H1 (cell line): Measurements from ENCODE around the gene PRR22.

Experiments used
- BACH1 ChIP-seq: IDR thresholded peaks from 2 replicates; pipeline ENCODE4 v1.6.1; 2012; ENCODE audit warnings: low read length, improper control_type of control experiment
- CTCF ChIP-seq, 3 experiments: IDR thresholded peaks; 1 replicate in 2 of 3; 2 replicates in 1 of 3; pipeline versions ENCODE4 v1.5.1 to v1.6.1; 2011; ENCODE audit warnings: low read length in 3 of 3, mild to moderate bottlenecking in 3 of 3, inconsistent platforms in 2 of 3, low read depth in 1 of 3, moderate library complexity in 1 of 3; ENCODE audit not compliant: insufficient read depth in 1 of 3; ENCODE audit errors: control extremely low read depth in 1 of 3
- JUND ChIP-seq: IDR thresholded peaks from 2 replicates; pipeline ENCODE4 v1.6.1; 2011; ENCODE audit warnings: mild to moderate bottlenecking, improper control_type of control experiment, low read length
- POLR2A ChIP-seq, 2 experiments: IDR thresholded peaks; 1 replicate in 1 of 2; 2 replicates in 1 of 2; pipeline ENCODE4 v1.6.1; 2011; ENCODE audit warnings: low read depth in 2 of 2, low read length in 2 of 2, mild to moderate bottlenecking in 2 of 2; ENCODE audit errors: control extremely low read depth in 1 of 2
- RAD21 ChIP-seq, 2 experiments: IDR thresholded peaks in 1 of 2; conservative IDR thresholded peaks in 1 of 2; 2 replicates each; pipeline ENCODE4 v1.6.1; 2011; ENCODE audit warnings: low read depth in 2 of 2, low read length in 2 of 2, improper control_type of control experiment in 1 of 2, inconsistent platforms in 1 of 2, mild to moderate bottlenecking in 1 of 2, moderate library complexity in 1 of 2

- TF ChIP-seq CTCF (IDR thresholded peaks at IDR 0.05; ENCODE audit: control extremely low read depth in 1 of 3, insufficient read depth in 1 of 3, low read depth in 1 of 3, low read length in 3 of 3) (peak; percentile 85 to 89 (median 88)), POLR2A (IDR thresholded peaks at IDR 0.05; ENCODE audit: control extremely low read depth in 1 of 2, low read depth in 2 of 2, low read length in 2 of 2) (no peak), JUND (no peak), BACH1 (no peak), RAD21 (IDR thresholded peaks at IDR 0.05 in 1 of 2, conservative IDR thresholded peaks at IDR 0.05 in 1 of 2; ENCODE audit: low read depth in 2 of 2, low read length in 2 of 2) (peak; percentile 69 to 77)
Observed at GRCh38 chr19:5805462-5806132, 21.1 kb upstream of the PRR22 start.
